GM10248 (cell line): ENCODE results near the gene LIME1.
"Not testable (repeated sequence)": the region's sequence is repeated elsewhere in the genome, so short reads cannot be mapped to it uniquely, and the experiment has no call there.

Experiments
- CTCF ChIA-PET: fragments of 300-600 bp; sonication (Branson Sonifier 250); formaldehyde crosslinking; extraction: SDS; loops from one replicate; lab custom pipeline; 2021; ENCODE audit warnings: antibody characterized with exemption; lab: Yijun Ruan, JAX
- POLR2A ChIA-PET: fragments of 350-650 bp; sonication (Branson Sonifier 250); formaldehyde crosslinking; extraction: SDS; loops from one replicate; lab custom pipeline; 2020; ENCODE audit warnings: antibody characterized with exemption; lab: Yijun Ruan, JAX
- DNase-seq: peaks from one replicate; pipeline ENCODE4 v3.0.0; 2012; ENCODE audit errors: extremely low spot score
- TF ChIP-seq, protein P1 (sequence below): IDR thresholded peaks from 2 replicates; pipeline ENCODE4 v1.5.1; 2012; ENCODE audit warnings: mild to moderate bottlenecking, low read depth; ENCODE audit errors: extremely low read depth, missing control alignments, control extremely low read depth

LIME1 gene

DNA sequence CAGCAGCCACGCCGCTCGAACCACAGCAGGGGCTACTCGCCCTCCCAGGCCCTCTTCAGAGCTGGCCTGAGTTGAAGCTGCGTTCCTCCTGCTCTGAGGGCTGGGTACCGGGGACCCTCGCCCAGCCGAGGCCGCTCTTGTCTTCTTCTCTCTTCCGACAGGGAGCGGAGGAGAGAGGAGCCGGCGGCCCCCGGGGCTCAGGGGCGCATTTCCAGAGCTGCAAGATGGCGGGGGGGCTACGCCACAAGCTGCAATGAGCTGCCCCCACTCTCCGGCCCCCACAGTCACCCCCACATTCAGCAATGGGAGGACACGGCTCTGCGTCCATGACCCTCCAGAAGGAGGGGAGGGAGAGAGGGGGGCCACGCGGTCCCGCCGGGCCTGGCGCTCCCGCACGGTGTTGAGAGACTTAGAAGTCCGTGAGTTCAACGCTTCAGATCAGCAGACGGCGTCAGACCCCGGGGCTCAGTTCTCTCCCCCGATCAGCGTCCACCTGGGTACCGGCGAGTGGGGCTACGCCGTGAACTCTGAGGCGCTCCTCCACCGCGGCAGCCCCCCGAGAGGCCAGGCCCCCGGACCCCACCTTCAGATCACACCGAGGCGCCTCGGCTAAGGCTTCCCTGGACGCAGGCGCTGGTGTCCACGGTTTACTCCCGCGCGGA is 34.7 kb downstream of the LIME1 start:
- no peak for DNase-seq
- CTCF ChIA-PET: no interaction called here
- TF ChIP-seq, protein P1, sequence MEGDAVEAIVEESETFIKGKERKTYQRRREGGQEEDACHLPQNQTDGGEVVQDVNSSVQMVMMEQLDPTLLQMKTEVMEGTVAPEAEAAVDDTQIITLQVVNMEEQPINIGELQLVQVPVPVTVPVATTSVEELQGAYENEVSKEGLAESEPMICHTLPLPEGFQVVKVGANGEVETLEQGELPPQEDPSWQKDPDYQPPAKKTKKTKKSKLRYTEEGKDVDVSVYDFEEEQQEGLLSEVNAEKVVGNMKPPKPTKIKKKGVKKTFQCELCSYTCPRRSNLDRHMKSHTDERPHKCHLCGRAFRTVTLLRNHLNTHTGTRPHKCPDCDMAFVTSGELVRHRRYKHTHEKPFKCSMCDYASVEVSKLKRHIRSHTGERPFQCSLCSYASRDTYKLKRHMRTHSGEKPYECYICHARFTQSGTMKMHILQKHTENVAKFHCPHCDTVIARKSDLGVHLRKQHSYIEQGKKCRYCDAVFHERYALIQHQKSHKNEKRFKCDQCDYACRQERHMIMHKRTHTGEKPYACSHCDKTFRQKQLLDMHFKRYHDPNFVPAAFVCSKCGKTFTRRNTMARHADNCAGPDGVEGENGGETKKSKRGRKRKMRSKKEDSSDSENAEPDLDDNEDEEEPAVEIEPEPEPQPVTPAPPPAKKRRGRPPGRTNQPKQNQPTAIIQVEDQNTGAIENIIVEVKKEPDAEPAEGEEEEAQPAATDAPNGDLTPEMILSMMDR: no peak
- POLR2A ChIA-PET: no interaction called here

- ChIA-PET POLR2A (no interaction called here), CTCF (interaction anchor here (1.0 to 6.4 kb wide), 3 partner anchors 13 to 22 kb away, joined by 3 to 23 read pairs (median 4); no protein-coding TSS in a partner anchor)
- TF ChIP-seq, protein P1: no peak
- DNase-seq: no peak
Observed at GRCh38 chr20:63772781-63773518, 36.5 kb downstream of the LIME1 start.

- ChIA-PET POLR2A (no interaction called here), CTCF (interaction anchor here (1.0 to 6.4 kb wide), 3 partner anchors 13 to 22 kb away, joined by 3 to 23 read pairs (median 4); no protein-coding TSS in a partner anchor)
- DNase-seq: no peak
- TF ChIP-seq, protein P1: no peak
Observed at GRCh38 chr20:63773571-63774241, 37.2 kb downstream of the LIME1 start.

GRCh38 chr20:63774306-63774705 is 37.8 kb downstream of the LIME1 start:
- POLR2A ChIA-PET: no interaction called here
- TF ChIP-seq, protein P1: no peak
- CTCF ChIA-PET: interaction anchor here (1.1 to 6.4 kb wide), 4 partner anchors 9 to 90 kb away, joined by 4 to 23 read pairs (median 6); partner anchors contain the start of gene TPD52L2
- no peak for DNase-seq

GRCh38 chr20:63775096-63775978 is 38.9 kb downstream of the LIME1 start:
- CTCF ChIA-PET: interaction anchor here (1.1 to 6.4 kb wide), 5 partner anchors 8 to 89 kb away, joined by 4 to 23 read pairs (median 5); partner anchors contain the start of gene TPD52L2
- DNase-seq: no peak
- TF ChIP-seq, protein P1: peak; percentile 22
- POLR2A ChIA-PET: interaction anchor here (0.5 kb wide), 1 partner anchor 271 kb away, joined by 3 read pairs; no protein-coding TSS in a partner anchor

GRCh38 chr20:63776875-63777274 is 40.4 kb downstream of the LIME1 start:
- CTCF ChIA-PET: interaction anchor here (2.0 to 6.4 kb wide), 2 partner anchors 9 kb away, joined by 5 to 23 read pairs; no protein-coding TSS in a partner anchor
- POLR2A ChIA-PET, DNase-seq: not testable (repeated sequence)
